Neural crest cell (in vitro differentiated cells): ENCODE data around the gene OS9. TPM values are rescaled to one million over a fixed set of nuclear protein-coding genes. Genes with fewer than 3 reads are reported as not detected.

ENCODE experiments used
- DNase-seq: peaks from one replicate; pipeline ENCODE4 v3.0.0; 2021; ENCODE audit warnings: low read depth, mixed read lengths, low spot score
- H3K27ac Mint-ChIP-seq: one replicate; pipeline ENCODE4 v1.8.0; 2021; ENCODE audit warnings: mild to moderate bottlenecking, mixed read lengths; ENCODE audit not compliant: unreplicated experiment
- H3K27me3 Mint-ChIP-seq: 2 replicates; pipeline ENCODE4 v1.8.0; 2021; ENCODE audit warnings: low read depth, mild to moderate bottlenecking, mixed read lengths
- H3K36me3 Mint-ChIP-seq: 2 replicates; pipeline ENCODE4 v1.8.0; 2021; ENCODE audit warnings: low read depth, mild to moderate bottlenecking, mixed read lengths
- H3K4me1 Mint-ChIP-seq: 2 replicates; pipeline ENCODE4 v1.8.0; 2021; ENCODE audit warnings: mixed read lengths
- H3K4me3 Mint-ChIP-seq: one replicate; pipeline ENCODE4 v1.8.0; 2021; ENCODE audit warnings: mild to moderate bottlenecking, mixed read lengths
- H3K9me3 Mint-ChIP-seq: 2 replicates; pipeline ENCODE4 v1.8.0; 2021; ENCODE audit warnings: mixed read lengths
- microRNA-seq: library from miRNA; unstranded; fragments of <30 nt; microRNA quantifications from one replicate; pipeline ENCODE4, GENCODE V29; 2020
- total RNA-seq: library from RNA; stranded (reverse); gene quantifications from 2 replicates; pipeline ENCODE4 v1.2.1, GENCODE V29; 2021
- TF ChIP-seq, protein P1 (sequence below): fragments of 200-600 bp; sonication (generic); conservative IDR thresholded peaks from 2 replicates; pipeline ENCODE4 v1.5.0; 2021; ENCODE audit warnings: antibody characterized with exemption, mild to moderate bottlenecking

OS9 gene
- total RNA-seq, 1 donor from 2014 or later: 135 TPM

DNA sequence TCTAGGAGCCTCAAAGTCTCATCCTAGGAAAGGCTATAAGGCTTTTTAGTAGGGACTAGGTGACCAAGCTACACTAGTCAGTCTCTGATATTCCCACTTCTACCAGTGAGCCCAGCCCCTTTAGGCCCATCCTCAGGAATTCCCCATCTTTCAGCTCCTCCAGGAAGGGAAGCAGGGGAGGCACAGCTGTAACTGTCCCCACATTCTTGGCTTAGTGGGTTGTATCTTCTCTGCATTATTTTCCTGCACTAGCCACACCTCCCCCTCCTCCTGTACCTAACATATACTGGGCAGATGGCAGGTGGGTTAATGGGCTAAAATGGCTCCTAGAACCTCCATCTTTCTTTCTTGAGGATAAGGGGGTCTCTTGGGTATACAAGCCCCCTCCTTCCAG, 73.4 kb downstream of the OS9 start:
- TF ChIP-seq, protein P1, sequence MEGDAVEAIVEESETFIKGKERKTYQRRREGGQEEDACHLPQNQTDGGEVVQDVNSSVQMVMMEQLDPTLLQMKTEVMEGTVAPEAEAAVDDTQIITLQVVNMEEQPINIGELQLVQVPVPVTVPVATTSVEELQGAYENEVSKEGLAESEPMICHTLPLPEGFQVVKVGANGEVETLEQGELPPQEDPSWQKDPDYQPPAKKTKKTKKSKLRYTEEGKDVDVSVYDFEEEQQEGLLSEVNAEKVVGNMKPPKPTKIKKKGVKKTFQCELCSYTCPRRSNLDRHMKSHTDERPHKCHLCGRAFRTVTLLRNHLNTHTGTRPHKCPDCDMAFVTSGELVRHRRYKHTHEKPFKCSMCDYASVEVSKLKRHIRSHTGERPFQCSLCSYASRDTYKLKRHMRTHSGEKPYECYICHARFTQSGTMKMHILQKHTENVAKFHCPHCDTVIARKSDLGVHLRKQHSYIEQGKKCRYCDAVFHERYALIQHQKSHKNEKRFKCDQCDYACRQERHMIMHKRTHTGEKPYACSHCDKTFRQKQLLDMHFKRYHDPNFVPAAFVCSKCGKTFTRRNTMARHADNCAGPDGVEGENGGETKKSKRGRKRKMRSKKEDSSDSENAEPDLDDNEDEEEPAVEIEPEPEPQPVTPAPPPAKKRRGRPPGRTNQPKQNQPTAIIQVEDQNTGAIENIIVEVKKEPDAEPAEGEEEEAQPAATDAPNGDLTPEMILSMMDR: no peak
- Mint-ChIP-seq H3K27ac (no peak overlapping the region), H3K4me3 (no peak overlapping the region), H3K4me1 (peaks cover 22% of the 10 kb centered on the region), H3K9me3 (no peaks in the 10 kb centered on the region), H3K27me3 (peaks cover 73% of the 10 kb centered on the region), H3K36me3 (peaks cover 10% of the 10 kb centered on the region)
- no peak for DNase-seq

DNA sequence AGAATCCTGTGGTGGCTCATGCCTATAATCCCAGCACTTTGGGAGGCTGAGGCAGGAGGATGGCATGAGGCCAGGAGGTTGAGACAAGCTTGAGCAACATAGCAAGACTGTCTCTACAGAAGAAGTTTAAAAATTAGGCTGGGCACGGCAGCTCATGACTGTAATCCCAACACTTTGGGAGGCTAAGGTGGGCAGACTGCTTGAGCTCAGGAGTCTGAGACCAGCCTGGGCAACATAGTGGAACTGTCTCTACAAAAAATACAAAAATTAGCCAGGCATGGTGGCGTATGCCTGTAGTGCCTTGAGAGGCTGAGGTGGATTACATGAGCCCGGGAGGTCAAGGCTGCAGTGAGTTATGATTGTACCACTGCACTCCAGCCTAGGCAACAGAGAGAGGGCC, 73.9 kb downstream of the OS9 start:
- Mint-ChIP-seq H3K27me3 (peaks cover 67% of the 10 kb centered on the region), H3K9me3 (no peaks in the 10 kb centered on the region), H3K27ac (no peak overlapping the region), H3K4me3 (no peak overlapping the region), H3K4me1 (peaks cover 24% of the 10 kb centered on the region), H3K36me3 (peaks cover 10% of the 10 kb centered on the region)
- no peak for DNase-seq
- TF ChIP-seq, protein P1: no peak

DNA sequence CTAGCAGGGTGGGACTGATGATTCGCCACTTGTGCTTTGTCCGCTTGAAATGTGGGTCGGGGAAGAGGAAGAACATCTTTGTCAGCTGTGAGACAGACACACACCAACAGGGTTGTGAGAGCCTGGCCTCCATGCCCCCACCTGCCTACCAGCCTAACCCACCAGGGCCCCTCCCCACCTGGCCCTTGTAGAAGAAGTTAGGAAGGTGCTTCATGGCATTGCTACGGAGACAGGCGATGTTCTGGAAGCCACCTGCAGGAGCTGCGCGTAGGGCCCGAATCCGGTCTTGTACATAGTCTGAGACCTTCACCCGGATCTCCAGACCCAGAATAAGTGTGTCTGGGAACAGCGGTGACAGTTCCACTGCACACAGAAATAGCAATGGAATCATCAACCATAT, 75.7 kb downstream of the OS9 start:
- peaks cover 27% of the 10 kb centered on the region for H3K4me1 Mint-ChIP-seq
- H3K4me3 Mint-ChIP-seq: peak overlapping the region; percentile 58
- H3K36me3 Mint-ChIP-seq: peaks cover 10% of the 10 kb centered on the region
- DNase-seq: no peak
- H3K27me3 Mint-ChIP-seq: peaks cover 50% of the 10 kb centered on the region
- TF ChIP-seq, protein P1: no peak
- no peaks in the 10 kb centered on the region for H3K9me3 Mint-ChIP-seq
- no peak overlapping the region for H3K27ac Mint-ChIP-seq

DNA sequence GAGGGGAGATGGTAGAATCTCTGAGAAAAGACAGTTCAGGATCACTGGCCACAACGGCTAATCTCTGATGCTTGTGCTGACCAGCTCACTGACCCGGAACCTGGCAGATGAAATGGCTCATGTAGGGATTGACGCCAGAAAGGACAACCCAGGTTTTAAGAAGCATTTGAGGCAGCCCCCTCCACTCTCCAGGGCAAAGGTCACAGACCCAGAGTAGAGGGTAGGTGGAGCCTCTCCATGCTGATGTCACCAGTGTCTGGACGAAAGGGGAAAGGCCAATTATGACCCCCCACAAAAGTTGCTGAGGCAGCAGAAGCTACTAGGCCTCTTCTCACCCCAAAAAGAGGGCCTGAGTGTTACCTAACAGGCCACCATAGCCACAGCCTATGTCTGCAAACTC, 76.8 kb downstream of the OS9 start:
- Mint-ChIP-seq H3K27ac (no peak overlapping the region), H3K9me3 (no peaks in the 10 kb centered on the region), H3K4me3 (peak overlapping the region; percentile 66), H3K36me3 (peaks cover 12% of the 10 kb centered on the region), H3K4me1 (peaks cover 29% of the 10 kb centered on the region), H3K27me3 (peaks cover 38% of the 10 kb centered on the region)
- TF ChIP-seq, protein P1: no peak
- no peak for DNase-seq

Small RNA genes within 50 kb of the gene (microRNA-seq; reads per million reads assigned to microRNA genes)
- not detected for gene MIR6759

Other genes with a start within 250 kb of the OS9 start
- 0.36 and 0.61 TPM in 2 replicates for gene INHBE, start 238.8 kb upstream of the OS9 start, total RNA-seq
- 0.58 and 1.3 TPM in 2 replicates for gene GLI1, start 234.3 kb upstream of the OS9 start, total RNA-seq
- gene ARHGAP9, start 214.3 kb upstream of the OS9 start, total RNA-seq: 0.56 and 1.0 TPM in 2 replicates
- gene MARS1, start 206.1 kb upstream of the OS9 start, total RNA-seq: 257 and 267 TPM in 2 replicates
- 14.1 and 15.0 TPM in 2 replicates for gene DDIT3, start 173.6 kb upstream of the OS9 start, total RNA-seq
- 90.4 and 91.3 TPM in 2 replicates for gene MBD6, start 171.3 kb upstream of the OS9 start, total RNA-seq
- 133 and 138 TPM in 2 replicates for gene DCTN2, start 146.9 kb upstream of the OS9 start, total RNA-seq
- gene KIF5A, start 144.1 kb upstream of the OS9 start, total RNA-seq: 16.9 and 20.8 TPM in 2 replicates
- 15.9 and 17.3 TPM in 2 replicates for gene PIP4K2C, start 102.9 kb upstream of the OS9 start, total RNA-seq
- 74.7 and 75.6 TPM in 2 replicates for gene DTX3, start 89.3 kb upstream of the OS9 start, total RNA-seq
- gene ARHGEF25, start 82.7 kb upstream of the OS9 start, total RNA-seq: 41.2 and 43.8 TPM in 2 replicates
- gene B4GALNT1, start 60.9 kb upstream of the OS9 start, total RNA-seq: 18.6 and 19.5 TPM in 2 replicates
- gene AGAP2, start 44.6 kb downstream of the OS9 start, total RNA-seq: 3.9 and 4.1 TPM in 2 replicates
- gene TSPAN31, start 50.9 kb downstream of the OS9 start, total RNA-seq: 23.5 and 26.9 TPM in 2 replicates
- gene CDK4, start 58.2 kb downstream of the OS9 start, total RNA-seq: 332 and 333 TPM in 2 replicates
- gene MARCHF9, start 61.0 kb downstream of the OS9 start, total RNA-seq: 16.7 and 18.8 TPM in 2 replicates
- gene CYP27B1, start 72.9 kb downstream of the OS9 start, total RNA-seq: 3.2 and 4.2 TPM in 2 replicates
- 37.8 and 40.5 TPM in 2 replicates for gene METTL1, start 78.0 kb downstream of the OS9 start, total RNA-seq
- 4.5 and 5.6 TPM in 2 replicates for gene EEF1AKMT3, start 78.5 kb downstream of the OS9 start, total RNA-seq
- gene TSFM, start 88.7 kb downstream of the OS9 start, total RNA-seq: 31.7 and 32.3 TPM in 2 replicates
- gene AVIL, start 124.6 kb downstream of the OS9 start, total RNA-seq: 1.6 and 1.7 TPM in 2 replicates
- 83.2 and 83.4 TPM in 2 replicates for gene CTDSP2, start 152.6 kb downstream of the OS9 start, total RNA-seq
- gene ATP23, start 247.4 kb downstream of the OS9 start, total RNA-seq: 7.7 and 8.0 TPM in 2 replicates